TTC549 (cell line): ENCODE data around the gene UBE2Z.
"Not testable (repeated sequence)": the region's sequence is repeated elsewhere in the genome, so short reads cannot be mapped to it uniquely, and the experiment has no call there.

Experiments
- FAIRE-seq: peaks from 2 replicates; lab custom pipeline; 2012; peaks lifted over from hg19 to GRCh38; lab: Jason Lieb, UNC

The UBE2Z gene

DNA sequence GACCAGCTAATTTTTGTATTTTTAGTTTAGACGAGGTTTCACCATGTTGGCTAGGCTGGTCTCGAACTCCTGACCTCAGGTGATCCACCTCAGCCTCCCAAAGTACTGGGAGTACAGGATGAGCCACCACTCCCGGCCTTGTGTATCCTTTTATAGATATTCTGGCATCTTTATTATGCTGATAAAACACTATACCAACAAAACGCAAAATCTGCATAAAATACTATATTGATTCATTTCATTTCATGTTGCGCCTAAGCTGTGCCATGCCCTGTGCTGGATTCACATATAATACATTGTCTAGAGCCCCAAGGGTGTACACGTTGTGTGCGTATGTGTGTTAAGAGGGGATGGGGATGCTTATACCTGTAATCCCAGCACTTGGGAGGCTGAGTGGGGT lies 3.8 kb upstream of the UBE2Z start:
- no peak for FAIRE-seq

GRCh38 chr17:48905987-48906515 lies 2.2 kb upstream of the UBE2Z start:
- FAIRE-seq = no peak

- FAIRE-seq = no peak
Measured at GRCh38 chr17:48907713-48908046, 527 bp upstream of the UBE2Z start.

- FAIRE-seq = no peak
Measured at GRCh38 chr17:48908853-48909394, 717 bp downstream of the UBE2Z start.

- no peak for FAIRE-seq
Measured at GRCh38 chr17:48909783-48910182, 1.6 kb downstream of the UBE2Z start.

GRCh38 chr17:48910370-48910769 lies 2.2 kb downstream of the UBE2Z start:
- FAIRE-seq = no peak

GRCh38 chr17:48912476-48912875 lies 4.3 kb downstream of the UBE2Z start:
- FAIRE-seq = no peak

DNA sequence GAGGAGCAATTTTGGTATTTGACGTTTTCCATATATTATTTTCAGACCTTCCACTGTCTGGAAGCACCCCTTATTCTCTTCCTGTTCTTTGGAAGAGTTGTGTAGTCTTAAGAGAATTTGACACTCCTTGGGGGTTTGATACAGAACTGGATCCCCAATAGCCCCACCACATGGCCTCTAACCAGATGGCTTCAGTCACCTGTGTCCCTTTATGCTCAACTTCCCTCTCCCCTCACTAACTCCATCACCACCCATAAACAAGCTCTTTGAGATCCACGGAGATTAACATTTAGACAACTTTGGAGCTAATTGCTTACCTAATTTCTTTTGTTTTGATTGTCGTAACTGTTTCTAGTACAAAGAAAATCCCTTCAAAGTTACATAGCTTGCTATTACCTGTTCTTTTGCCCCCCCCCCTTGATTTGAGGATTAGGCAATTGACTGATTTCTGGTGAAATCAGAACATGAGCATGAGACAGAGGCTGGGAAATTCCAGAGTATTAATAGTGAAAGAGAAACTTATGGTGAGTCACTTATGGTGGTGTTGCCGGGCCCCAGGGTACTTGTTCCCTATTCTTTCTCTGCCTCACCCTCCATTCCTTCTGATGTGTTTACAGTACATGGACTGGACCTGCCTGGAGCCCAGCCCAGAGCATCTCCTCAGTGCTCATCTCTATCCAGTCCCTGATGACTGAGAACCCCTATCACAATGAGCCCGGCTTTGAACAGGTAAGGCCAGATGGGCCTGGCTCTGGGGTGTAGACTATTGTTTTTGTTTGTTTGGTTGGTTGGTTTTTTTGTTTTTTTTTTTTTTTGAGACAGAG lies 7.5 kb downstream of the UBE2Z start:
- FAIRE-seq = no peak

DNA sequence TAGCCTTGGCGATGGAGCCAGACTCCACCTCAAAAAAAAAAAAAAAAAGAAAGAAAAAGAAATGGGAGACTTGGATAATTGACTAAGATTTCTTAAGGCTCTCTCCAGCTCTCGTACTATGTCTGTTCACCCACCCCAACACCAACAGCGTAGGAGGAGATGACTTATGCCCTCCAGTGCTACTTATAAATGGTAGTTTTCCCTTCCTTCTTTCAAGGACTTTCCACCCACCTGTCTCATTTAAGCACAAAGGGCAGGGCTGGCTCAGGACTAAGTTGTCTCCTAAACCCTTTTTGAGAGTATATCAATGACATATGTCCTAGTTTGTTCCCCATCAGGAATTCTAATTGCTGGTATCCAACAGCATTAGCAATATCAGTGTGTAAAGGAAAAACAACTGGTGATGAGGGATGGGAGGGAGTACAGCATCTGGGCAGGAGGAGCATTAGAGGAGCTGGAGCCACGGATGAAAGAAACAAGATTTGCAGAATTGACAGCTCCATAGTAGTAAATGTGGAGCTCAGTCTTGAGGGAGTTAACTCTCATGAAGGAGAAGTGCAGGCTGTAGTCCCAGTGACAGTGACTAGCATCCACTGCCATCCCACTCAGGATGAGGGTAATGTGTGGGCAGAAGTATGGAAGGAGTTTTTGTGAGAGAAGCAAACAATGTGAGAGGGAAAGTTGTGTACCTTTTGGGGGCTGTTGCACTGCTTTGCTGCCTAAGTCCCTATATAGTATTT lies 17.2 kb downstream of the UBE2Z start:
- no peak for FAIRE-seq

DNA sequence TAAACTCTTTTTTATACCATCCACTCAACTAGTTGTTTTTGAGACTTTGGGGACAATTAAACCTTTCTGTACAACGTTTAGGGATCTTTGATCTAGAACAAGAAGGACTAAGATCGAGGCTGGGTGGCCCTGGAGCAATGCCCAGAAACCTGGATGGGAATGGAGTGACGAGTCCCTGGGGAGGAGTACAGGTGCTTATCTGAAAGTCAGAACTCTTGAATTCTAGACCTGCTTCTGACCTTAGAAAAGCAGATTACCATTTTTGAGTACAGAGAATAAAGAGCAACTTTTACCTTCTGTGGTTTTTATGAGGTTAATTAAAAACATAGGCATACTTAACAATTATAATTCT lies 17.8 kb downstream of the UBE2Z start:
- FAIRE-seq = no peak

GRCh38 chr17:48927978-48928745 lies 20.0 kb downstream of the UBE2Z start:
- no peak for FAIRE-seq

- FAIRE-seq = no peak
Measured at GRCh38 chr17:48928876-48929811, 20.9 kb downstream of the UBE2Z start.

GRCh38 chr17:48929812-48930165 lies 21.6 kb downstream of the UBE2Z start:
- FAIRE-seq = no peak

DNA sequence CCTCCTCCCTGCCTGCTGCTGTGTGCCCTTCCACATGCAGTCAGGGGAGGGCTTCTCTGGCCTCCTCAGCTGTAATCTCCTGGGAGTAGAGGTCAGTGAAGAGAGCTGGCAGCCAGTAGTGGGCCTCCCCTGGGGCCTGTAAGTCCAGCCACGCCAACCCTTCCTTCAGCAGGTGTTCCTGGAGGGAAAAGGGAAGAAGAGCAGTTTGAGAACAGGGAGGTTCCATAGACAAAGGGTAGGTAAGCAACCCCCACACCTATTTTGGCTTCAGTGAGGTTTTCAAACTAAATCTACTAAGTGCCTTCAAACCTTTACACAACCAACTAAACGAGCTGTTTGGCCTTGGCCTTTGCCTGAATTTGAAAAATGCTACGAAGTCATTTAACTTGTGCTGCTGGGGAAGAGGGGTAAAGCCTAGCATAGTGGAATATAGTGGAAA lies 22.2 kb downstream of the UBE2Z start:
- no peak for FAIRE-seq

- no peak for FAIRE-seq
Measured at GRCh38 chr17:48933035-48933434, 24.8 kb downstream of the UBE2Z start.

DNA sequence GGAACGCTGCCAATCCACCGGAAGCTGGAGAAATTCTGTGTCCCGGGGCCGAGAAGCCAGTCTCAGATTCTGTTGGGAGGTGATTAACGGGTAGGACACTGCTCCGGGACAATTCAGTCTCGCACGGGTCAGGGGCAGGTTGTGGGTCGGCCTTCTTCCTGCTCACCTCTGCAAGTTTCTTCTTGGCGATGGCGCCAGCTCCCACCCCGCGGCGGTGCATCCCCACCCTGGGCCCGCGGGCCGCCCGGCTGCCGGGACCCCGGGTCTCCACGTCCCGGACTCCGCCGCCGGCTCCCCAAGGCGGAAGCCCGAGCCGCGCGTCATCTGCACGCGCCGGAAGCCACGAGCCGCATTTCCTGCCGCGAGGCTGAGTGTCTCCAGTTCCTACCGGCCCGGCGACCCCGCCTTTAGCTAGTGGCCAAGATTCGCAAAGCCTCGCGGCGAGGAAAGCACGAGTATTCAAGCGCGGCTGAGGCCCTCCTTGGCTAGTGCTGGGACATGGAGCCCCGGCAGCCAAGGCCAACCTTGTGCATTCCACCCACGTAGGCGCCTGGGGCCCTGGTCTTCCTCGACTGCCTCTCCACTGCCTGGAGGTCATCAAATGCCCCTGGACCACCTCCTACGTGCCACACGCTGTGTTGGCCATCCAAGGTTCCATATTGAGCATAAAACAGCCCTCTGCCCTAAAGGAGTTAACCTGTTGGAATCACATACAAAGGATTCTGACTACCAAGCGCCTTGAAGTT lies 36.5 kb downstream of the UBE2Z start, which contains the start of gene SNF8:
Gene SNF8 (minus strand): TSS at position 328 of the 746 bp plus-strand sequence. CDS start 108 bp downstream, at position 220.
- FAIRE-seq = no peak

GRCh38 chr17:48945261-48945651 lies 37.0 kb downstream of the UBE2Z start:
- not testable (repeated sequence) for FAIRE-seq

GRCh38 chr17:48951572-48951971 lies 43.4 kb downstream of the UBE2Z start:
- FAIRE-seq = no peak

GRCh38 chr17:48952904-48953303 lies 44.7 kb downstream of the UBE2Z start:
- FAIRE-seq = no peak

DNA sequence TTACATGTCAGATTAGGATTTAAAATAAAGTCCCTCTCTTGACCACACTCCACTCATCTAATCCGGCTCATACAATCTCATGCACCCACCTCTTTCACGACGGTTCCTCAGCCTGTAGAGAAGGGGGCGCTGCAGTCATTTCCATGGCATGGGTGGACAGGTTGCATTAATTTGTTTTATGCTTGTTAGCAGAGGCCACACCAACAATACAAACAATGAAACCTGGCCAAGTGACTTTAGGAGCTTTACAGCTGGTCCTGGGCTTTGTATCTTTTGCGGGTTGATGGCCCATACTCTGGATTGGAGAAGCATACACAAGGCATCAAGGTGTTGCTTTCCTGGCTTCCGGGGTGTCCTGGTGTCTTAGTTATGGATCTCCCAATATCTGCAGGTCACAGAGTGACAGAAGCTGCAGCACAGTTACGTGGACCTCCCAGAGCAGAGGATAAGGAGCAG lies 46.1 kb downstream of the UBE2Z start:
- FAIRE-seq = no peak
